GM10266 (cell line): ENCODE results near the gene HGS.

Source experiments
- DNase-seq: peaks from one replicate; pipeline ENCODE4 v3.0.0; 2012; ENCODE audit errors: extremely low spot score
- CTCF ChIP-seq: IDR thresholded peaks from 2 replicates; pipeline ENCODE4 v1.5.1; 2012; ENCODE audit warnings: mild to moderate bottlenecking, low read depth; ENCODE audit not compliant: control insufficient read depth, insufficient read depth; ENCODE audit errors: missing control alignments

Gene HGS

GRCh38 chr17:81717049-81717765, 33.4 kb downstream of the HGS start:
- TF ChIP-seq CTCF: no peak

GRCh38 chr17:81717766-81718089, 33.9 kb downstream of the HGS start:
- no peak for DNase-seq
- TF ChIP-seq CTCF: no peak

More at GRCh38 chr17:81717049-81717765, 33.4 kb downstream of the HGS start:
- DNase-seq: no peak

- no peak for TF ChIP-seq CTCF
- no peak for DNase-seq
These were observed 35.8 kb downstream of the HGS start for GRCh38 chr17:81719410-81720266.

- no peak for DNase-seq
- no peak for TF ChIP-seq CTCF
These were observed 36.7 kb downstream of the HGS start for GRCh38 chr17:81720267-81721071.

- TF ChIP-seq CTCF: no peak
- no peak for DNase-seq
These were observed 38.6 kb downstream of the HGS start for GRCh38 chr17:81722184-81723120.

GRCh38 chr17:81723651-81724209, 39.9 kb downstream of the HGS start:
- no peak for DNase-seq
- TF ChIP-seq CTCF: no peak
